ENCODE results near the gene ATAD5. TPM values are rescaled to one million over a fixed set of nuclear protein-coding genes. Genes with fewer than 3 reads are reported as not detected.
A peak's percentile ranks its signal among the peaks of the same experiment; 100 is the strongest.
"Not testable (repeated sequence)": the region's sequence is repeated elsewhere in the genome, so short reads cannot be mapped to it uniquely, and the experiment has no call there.

Gene ATAD5
- total RNA-seq, 2 experiments from 2014 or later: 33.3 to 33.5 TPM

DNA sequence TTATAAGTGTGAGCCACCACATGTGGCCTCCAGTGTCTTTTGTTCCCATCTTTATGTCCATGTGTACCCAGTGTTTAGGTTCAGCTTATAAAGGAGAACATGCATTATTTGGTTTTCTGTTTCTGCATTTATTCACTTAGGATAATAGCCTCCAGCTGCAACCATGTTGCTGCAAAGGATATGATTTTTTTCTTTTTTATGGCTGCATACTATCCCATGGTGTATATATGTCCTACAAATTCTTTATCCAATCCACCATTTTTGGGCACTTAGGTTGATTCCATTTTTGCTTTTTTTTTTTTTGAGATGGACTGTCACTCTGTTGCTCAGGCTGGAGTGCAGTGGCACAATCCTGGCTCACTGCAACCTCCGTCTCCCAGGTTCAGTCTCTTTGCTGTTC is 32.9 kb downstream of the ATAD5 start:
- Mint-ChIP-seq H3K4me3 (no peak overlapping the region), H3K36me3 (ENCODE audit: low read depth) (peaks cover 43% of the 10 kb centered on the region), H3K4me1 (ENCODE audit: low read depth) (no peaks in the 10 kb centered on the region), H3K27ac (no peak overlapping the region), H3K9me3 (no peaks in the 10 kb centered on the region), H3K27me3 (ENCODE audit: low read depth) (no peaks in the 10 kb centered on the region)
- intact Hi-C loops (cut with micrococcal nuclease): no loop called here
- CTCF ChIA-PET: no interaction called here
- no peak for DNase-seq

DNA sequence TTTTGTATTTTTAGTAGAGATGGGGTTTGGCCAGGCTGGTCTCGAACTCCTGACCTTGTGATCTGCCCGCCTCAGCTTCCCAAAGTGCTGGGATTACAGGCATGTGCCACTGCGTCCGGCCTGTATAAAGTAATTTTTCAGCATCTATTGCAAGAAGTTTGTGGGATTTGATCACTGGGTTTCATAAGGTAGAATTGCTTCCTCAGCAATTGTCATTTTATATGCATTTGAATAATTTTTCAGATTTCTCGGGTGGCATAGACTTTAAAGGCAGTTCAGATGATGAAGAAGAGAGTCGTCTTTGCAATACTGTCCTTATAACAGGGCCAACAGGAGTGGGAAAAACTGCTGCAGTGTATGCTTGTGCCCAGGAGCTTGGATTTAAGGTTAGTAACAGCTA is 37.2 kb downstream of the ATAD5 start:
- H3K36me3 Mint-ChIP-seq (ENCODE audit: low read depth): peaks cover 52% of the 10 kb centered on the region
- no peak overlapping the region for H3K27ac Mint-ChIP-seq
- CTCF ChIA-PET: no interaction called here
- H3K4me3 Mint-ChIP-seq: no peak overlapping the region
- H3K9me3 Mint-ChIP-seq: no peaks in the 10 kb centered on the region
- DNase-seq: no peak
- H3K4me1 Mint-ChIP-seq (ENCODE audit: low read depth): no peaks in the 10 kb centered on the region
- no peaks in the 10 kb centered on the region for H3K27me3 Mint-ChIP-seq (ENCODE audit: low read depth)
- intact Hi-C loops (cut with micrococcal nuclease): no loop called here

DNA sequence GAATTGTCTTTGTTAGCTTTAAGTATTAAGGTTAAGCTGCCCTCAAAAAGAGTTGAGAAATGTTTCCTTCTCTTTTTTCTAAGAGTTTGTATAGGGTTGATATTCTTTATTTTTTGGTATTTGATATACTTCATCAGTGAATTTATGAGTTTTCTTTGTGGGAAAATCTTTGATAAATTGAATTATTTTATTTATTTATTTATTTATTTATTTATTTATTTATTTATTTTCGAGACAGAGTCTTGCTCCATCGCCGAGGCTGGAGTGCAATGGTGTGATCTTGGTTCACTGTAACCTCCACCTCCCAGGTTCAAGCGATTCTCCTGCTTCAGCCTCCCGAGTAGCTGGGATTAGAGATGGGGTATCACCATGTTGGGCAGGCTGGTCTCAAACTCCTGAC is 54.4 kb downstream of the ATAD5 start:
- CTCF ChIA-PET: no interaction called here
- Mint-ChIP-seq H3K4me1 (ENCODE audit: low read depth) (no peaks in the 10 kb centered on the region), H3K36me3 (ENCODE audit: low read depth) (peaks cover 18% of the 10 kb centered on the region), H3K27me3 (ENCODE audit: low read depth) (no peaks in the 10 kb centered on the region), H3K4me3 (no peak overlapping the region), H3K9me3 (no peaks in the 10 kb centered on the region), H3K27ac (no peak overlapping the region)
- DNase-seq: no peak
- intact Hi-C loops (cut with micrococcal nuclease): no loop called here

DNA sequence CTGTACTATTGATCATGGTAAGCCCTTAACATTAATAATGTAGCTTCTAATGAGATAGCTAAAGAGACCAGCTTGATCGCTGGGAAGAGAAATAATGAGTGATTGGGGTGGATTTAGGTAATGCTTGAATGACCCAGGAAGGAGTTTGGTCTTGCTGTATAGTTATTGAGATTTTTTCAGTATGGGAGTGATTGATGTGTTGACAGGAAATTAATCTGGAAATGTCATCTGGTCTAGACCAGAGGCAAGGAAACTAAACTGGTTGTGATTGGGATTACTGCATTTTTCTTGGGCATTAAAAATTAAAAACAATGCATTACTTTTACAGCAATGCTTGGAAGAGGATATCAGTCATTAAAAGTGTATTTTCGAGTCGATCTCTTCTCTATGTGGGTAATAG is 62.5 kb downstream of the ATAD5 start:
- no peak overlapping the region for H3K27ac Mint-ChIP-seq
- H3K9me3 Mint-ChIP-seq: no peaks in the 10 kb centered on the region
- H3K4me1 Mint-ChIP-seq (ENCODE audit: low read depth): no peaks in the 10 kb centered on the region
- intact Hi-C loops (cut with micrococcal nuclease): no loop called here
- H3K36me3 Mint-ChIP-seq (ENCODE audit: low read depth): peaks cover 18% of the 10 kb centered on the region
- no peaks in the 10 kb centered on the region for H3K27me3 Mint-ChIP-seq (ENCODE audit: low read depth)
- H3K4me3 Mint-ChIP-seq: no peak overlapping the region
- CTCF ChIA-PET: no interaction called here
- DNase-seq: no peak

DNA sequence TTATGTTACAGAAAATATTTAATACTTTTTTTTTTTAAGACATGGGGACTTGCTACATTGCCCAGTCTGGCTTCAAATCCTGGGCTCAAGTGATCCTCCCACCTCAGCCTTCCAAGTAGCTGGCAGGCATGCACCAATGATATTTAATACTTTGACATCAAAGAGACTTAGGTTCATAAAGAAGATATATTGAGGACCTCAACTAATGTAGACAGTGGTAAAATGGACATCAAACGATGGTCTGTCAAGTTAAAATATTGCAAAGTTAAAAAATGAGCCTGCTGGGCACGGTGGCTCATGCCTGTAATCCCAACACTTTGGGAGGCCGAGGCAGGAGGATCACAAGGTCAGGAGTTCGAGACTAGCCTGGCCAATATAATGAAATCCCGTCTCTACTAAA is 65.5 kb downstream of the ATAD5 start:
- Mint-ChIP-seq H3K27me3 (ENCODE audit: low read depth) (no peaks in the 10 kb centered on the region), H3K4me3 (no peak overlapping the region), H3K9me3 (no peaks in the 10 kb centered on the region), H3K36me3 (ENCODE audit: low read depth) (peaks cover 22% of the 10 kb centered on the region), H3K27ac (no peak overlapping the region), H3K4me1 (ENCODE audit: low read depth) (peaks cover 12% of the 10 kb centered on the region)
- intact Hi-C loops (cut with micrococcal nuclease): no loop called here
- CTCF ChIA-PET: no interaction called here
- DNase-seq: no peak

DNA sequence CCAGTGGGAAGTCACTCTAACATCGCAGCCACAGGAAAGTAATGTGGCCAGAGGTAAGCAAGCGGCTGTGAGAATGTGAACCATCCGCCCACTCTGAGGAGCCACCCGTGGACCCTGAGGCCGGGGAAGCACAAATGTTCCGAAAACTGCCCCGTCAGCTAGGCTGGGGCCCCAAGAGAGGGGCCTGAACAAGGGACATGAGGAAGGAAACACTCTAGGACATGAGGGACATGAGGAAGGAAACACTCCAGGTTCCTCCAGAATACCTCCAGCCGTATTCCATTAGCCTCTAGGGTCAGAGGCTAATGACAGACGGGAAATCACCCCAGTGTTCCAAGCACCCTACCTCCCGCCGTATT is 74.0 kb downstream of the ATAD5 start:
- intact Hi-C loops (cut with micrococcal nuclease): loop anchor here (1.0 to 10.0 kb wide), 8 partner anchors 65 to 469 kb away; partner anchors contain the start of genes ATAD5, GOSR1 and NF1

DNA sequence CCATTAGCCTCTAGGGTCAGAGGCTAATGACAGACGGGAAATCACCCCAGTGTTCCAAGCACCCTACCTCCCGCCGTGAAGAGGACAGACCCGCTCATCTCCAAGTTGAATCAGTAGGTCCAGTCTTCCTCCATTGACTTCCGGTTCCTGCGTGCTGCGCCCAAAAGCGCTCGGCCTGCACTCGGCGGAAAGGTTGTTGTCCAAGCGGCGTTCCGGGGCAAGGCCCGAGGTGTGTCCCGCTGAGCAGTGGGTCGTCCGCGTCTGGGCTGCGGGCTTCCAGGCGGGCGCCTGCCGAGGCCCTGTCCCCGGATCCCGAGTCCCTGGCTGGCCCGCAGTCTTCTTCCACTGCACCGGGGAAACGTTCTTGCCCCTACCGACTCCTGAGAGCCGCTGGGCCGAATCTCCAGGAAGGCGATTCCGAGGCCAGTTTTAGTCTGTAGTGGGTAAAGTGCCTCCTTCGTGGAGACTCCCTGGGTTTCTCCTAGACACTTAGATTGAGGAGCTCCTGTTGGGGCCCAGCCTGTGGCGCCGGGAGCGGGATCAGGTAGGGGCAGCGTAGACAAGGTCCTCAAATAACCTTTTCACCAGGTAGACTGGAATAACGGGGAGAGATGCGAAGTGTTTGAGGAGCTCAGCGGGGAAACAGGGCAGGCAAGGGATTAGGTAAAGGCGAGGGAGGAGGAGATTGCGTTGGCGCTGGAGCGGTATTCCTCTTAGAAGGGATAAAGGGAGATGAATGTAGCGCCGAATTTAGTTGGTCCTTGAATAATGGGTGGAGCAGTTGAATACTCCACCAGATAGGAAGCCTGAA is 74.5 kb downstream of the ATAD5 start, which contains the start of gene TEFM:
Gene TEFM (minus strand): TSS at position 138 of the 811 bp plus-strand sequence. CDS start 40 bp downstream, at position 98.
- H3K36me3 Mint-ChIP-seq (ENCODE audit: low read depth): peaks cover 8% of the 10 kb centered on the region
- no peaks in the 10 kb centered on the region for H3K27me3 Mint-ChIP-seq (ENCODE audit: low read depth)
- CTCF ChIA-PET: interaction anchor here (0.6 to 1.0 kb wide), 2 partner anchors 154 to 467 kb away, joined by 3 read pairs; no protein-coding TSS in a partner anchor
- no peaks in the 10 kb centered on the region for H3K9me3 Mint-ChIP-seq
- intact Hi-C loops (cut with micrococcal nuclease): loop anchor here (1.0 to 10.0 kb wide), 8 partner anchors 64 to 468 kb away; partner anchors contain the start of genes ATAD5, GOSR1 and NF1
- peak within 1 kb of the TSS; percentile 99 for H3K4me3 Mint-ChIP-seq
- H3K27ac Mint-ChIP-seq: peak within 1 kb of the TSS; percentile 94
- DNase-seq: peak; percentile 93
- H3K4me1 Mint-ChIP-seq (ENCODE audit: low read depth): peaks cover 53% of the 10 kb centered on the region

More for the DNA sequence above, 74.0 kb downstream of the ATAD5 start:
- Mint-ChIP-seq H3K9me3 (no peaks in the 10 kb centered on the region), H3K27me3 (ENCODE audit: low read depth) (no peaks in the 10 kb centered on the region), H3K36me3 (ENCODE audit: low read depth) (peaks cover 8% of the 10 kb centered on the region), H3K27ac (peak overlapping the region; percentile 94), H3K4me3 (peak overlapping the region; percentile 99), H3K4me1 (ENCODE audit: low read depth) (peaks cover 54% of the 10 kb centered on the region)
- CTCF ChIA-PET: no interaction called here
- peak; percentile 9 for DNase-seq

DNA sequence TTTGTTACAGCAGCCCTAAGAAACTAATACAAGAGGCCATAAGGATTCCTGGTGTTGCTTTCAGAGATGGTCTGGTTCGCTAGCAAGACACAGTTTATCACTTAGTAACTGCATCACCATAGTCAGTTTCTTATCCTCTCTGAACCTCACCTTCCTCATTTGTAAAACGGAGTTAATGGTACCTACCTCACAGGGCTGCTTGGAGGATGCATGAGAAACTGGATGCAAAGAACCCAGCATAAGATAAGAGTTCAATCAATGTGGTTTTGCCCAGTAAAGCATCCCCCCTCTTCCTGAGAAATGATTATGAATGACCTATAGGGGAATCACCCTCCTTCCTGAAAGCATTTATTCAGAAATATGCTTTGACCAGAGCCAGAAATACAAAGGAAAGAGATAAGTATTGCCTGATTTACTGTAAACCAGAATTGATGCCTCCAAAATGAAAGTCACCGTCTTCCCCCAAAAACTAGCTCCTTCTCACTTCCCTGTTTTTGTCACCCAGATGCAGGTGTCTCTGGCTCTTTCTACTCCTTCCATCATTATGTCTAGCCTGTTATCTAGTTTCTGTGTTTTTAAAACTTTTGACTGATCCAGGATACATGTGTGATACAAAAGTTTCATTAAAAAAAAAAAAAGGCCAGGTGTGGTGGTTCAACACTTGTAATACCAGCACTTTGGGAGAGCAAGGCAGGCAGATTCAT is 77.1 kb downstream of the ATAD5 start:
- Mint-ChIP-seq H3K36me3 (ENCODE audit: low read depth) (no peaks in the 10 kb centered on the region), H3K9me3 (no peaks in the 10 kb centered on the region), H3K27me3 (ENCODE audit: low read depth) (no peaks in the 10 kb centered on the region), H3K4me3 (no peak overlapping the region), H3K4me1 (ENCODE audit: low read depth) (peaks cover 36% of the 10 kb centered on the region), H3K27ac (peak overlapping the region; percentile 36)
- CTCF ChIA-PET: no interaction called here
- DNase-seq: no peak
- intact Hi-C loops (cut with micrococcal nuclease): loop anchor here (5.0 to 10.0 kb wide), 5 partner anchors 77 to 466 kb away; partner anchors contain the start of genes ATAD5 and NF1

DNA sequence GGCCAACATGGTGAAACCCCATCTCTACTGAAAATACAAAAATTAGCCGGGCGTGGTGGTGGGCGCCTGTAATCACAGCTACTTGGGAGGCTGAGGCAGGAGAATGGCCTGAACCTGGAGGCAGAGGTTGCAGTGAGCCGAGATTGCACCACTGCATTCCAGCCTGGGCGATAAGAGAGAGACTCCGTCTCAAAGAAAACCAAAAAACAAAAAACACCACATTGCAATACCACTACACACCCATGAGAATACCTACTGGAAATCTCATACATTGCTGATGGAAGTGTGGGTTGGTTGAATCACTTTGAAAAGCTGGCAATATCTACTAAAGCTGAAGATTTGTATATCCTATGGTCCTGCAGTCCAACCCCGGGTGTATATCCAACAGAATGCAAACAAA is 78.4 kb downstream of the ATAD5 start:
- H3K9me3 Mint-ChIP-seq; DNase-seq; intact Hi-C loops (cut with micrococcal nuclease); H3K27me3 Mint-ChIP-seq (ENCODE audit: low read depth); H3K36me3 Mint-ChIP-seq (ENCODE audit: low read depth); H3K4me3 Mint-ChIP-seq; H3K27ac Mint-ChIP-seq: not testable (repeated sequence)
- CTCF ChIA-PET: interaction anchor here (0.6 kb wide), 2 partner anchors 280 to 610 kb away, joined by 3 to 4 read pairs; no protein-coding TSS in a partner anchor
- H3K4me1 Mint-ChIP-seq (ENCODE audit: low read depth): peaks cover 26% of the 10 kb centered on the region

DNA sequence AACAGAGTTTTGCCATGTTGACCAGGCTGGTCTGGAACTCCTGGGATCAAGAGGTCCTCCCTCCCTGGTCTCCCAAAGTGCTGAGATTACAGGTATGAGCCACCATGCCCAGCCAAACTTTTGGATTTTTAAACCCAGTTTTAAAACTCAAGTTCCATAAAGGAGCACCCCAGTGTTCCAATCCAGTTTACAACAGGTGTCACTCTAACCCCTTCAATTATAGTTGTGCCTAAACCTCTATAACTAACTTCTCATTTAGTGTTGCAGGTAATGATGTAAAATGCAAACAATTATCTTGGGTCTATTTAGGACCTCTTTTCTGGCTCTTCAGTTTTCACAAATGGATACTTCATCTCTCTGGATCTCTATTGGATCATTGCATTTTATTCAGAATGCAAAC is 82.2 kb downstream of the ATAD5 start:
- no peaks in the 10 kb centered on the region for H3K36me3 Mint-ChIP-seq (ENCODE audit: low read depth)
- DNase-seq: no peak
- intact Hi-C loops (cut with micrococcal nuclease): no loop called here
- no peak overlapping the region for H3K4me3 Mint-ChIP-seq
- no peak overlapping the region for H3K27ac Mint-ChIP-seq
- peaks cover 2% of the 10 kb centered on the region for H3K4me1 Mint-ChIP-seq (ENCODE audit: low read depth)
- CTCF ChIA-PET: no interaction called here
- H3K27me3 Mint-ChIP-seq (ENCODE audit: low read depth): no peaks in the 10 kb centered on the region
- no peaks in the 10 kb centered on the region for H3K9me3 Mint-ChIP-seq

DNA sequence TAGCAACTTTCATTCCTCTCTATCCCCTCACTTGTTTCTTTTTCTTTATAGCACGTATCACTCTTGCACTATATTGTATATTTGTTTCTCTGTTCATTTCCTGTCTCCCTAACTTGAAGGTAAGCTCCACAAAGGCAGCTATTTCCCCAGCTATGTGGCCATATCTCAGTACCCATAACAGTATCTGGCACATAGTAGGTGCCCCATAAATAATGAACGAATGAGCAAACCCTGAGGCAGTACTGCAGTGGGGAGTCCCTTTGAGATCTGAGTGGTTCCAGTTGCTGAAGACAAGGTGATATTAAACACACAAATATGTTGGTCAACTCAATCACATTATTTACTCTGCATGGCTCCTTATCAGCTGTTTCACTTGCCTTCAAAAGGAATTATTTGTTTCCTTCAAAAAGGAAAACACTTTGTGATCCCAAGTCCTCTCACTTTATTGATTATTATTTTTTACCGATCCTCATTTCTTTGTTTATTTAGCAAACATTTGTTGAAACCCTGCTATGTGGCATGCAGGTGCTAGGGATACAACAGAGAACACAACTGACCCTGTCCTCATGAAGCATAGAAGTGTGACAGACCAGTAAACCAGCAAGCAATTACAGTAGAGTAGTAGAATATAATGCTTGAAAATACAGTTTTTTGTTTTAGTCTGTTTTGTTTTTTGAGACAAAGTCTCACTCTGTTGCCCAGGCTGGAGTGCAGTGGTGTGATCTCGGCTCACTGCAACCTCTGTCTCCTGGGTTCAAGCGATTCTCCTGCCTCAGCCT is 84.3 kb downstream of the ATAD5 start:
- no peak for DNase-seq
- intact Hi-C loops (cut with micrococcal nuclease): no loop called here
- Mint-ChIP-seq H3K36me3 (ENCODE audit: low read depth) (no peaks in the 10 kb centered on the region), H3K27me3 (ENCODE audit: low read depth) (peaks cover 6% of the 10 kb centered on the region), H3K27ac (no peak overlapping the region), H3K4me1 (ENCODE audit: low read depth) (no peaks in the 10 kb centered on the region), H3K4me3 (no peak overlapping the region), H3K9me3 (no peaks in the 10 kb centered on the region)
- CTCF ChIA-PET: no interaction called here

DNA sequence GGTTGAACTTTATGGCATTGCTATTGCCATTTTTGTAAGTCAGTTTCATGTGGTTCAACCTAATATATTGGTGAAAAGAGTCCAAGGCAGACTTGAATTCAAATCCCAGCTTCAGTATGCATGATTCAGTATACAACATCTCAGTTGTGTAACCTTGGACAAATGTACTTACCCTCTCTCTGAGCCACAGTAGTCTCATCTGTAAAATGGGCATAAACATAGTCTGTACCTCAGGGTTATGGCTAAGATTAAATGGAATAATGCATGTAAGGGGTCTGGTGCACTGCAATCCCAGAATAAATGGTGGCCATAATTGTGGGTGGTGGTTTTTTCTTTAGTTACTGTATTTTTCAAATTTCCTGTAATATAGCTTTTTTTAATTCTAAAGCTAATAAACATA is 85.3 kb downstream of the ATAD5 start:
- Mint-ChIP-seq H3K36me3 (ENCODE audit: low read depth) (no peaks in the 10 kb centered on the region), H3K4me1 (ENCODE audit: low read depth) (peaks cover 5% of the 10 kb centered on the region), H3K27ac (no peak overlapping the region), H3K4me3 (no peak overlapping the region), H3K9me3 (no peaks in the 10 kb centered on the region), H3K27me3 (ENCODE audit: low read depth) (peaks cover 12% of the 10 kb centered on the region)
- intact Hi-C loops (cut with micrococcal nuclease): no loop called here
- CTCF ChIA-PET: interaction anchor here (0.6 kb wide), 1 partner anchor 226 kb away, joined by 3 read pairs; no protein-coding TSS in a partner anchor
- no peak for DNase-seq
